Metanephros (tissue), 1 donor: ENCODE results near the gene NR2C1. TPM values are rescaled to one million over a fixed set of nuclear protein-coding genes. Genes with fewer than 3 reads are reported as not detected.

Experiments used
- total RNA-seq: library from RNA; depleted of rRNA; stranded (reverse); fragments of >200 nt; gene quantifications from one replicate; pipeline ENCODE4 v1.2.3, GENCODE V29; 2014

Gene NR2C1
- 45.0 TPM for total RNA-seq

DNA sequence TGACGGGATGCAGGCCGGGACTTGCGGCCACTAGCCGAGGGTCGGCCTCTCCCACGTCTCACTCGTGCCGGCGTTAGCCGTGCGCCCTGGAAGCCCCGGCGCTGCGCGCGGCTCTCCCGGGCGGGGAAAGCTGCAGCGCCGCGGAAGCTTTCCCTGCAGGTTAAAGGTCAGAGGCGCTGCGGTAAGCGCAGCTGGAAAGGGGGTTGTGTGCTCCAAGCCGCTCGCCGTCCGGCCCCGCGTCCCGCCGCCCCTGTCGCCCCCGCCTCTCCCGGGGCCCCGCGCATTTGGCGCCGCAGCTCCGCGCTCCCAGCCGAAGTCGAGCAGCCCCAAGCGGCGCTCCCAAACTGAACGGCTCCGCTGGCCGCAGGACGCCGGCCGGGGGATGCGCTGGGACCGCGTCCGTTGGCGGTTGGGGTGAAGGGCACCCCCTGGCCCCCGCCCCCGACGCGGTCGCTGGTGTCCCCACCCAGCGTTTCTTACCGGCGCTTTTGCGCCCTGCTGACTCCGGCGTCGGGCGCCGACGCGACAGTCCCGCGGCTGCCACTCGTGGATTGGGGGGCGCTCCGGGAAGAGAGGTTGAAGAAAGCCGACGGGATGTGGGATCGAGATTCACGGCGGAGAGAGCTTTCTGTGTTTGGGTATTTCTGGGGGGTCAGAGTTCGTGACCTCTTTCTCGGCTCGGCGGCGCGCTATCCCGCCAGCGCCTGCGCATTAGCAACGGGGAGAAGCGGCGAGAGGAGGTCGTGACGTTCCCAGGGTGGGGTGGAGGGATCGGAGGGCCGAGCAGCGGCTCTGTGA, at the start of gene NR2C1:
NR2C1 (minus strand) TSS at position 719 of the 798 bp plus-strand sequence. CDS start 6,234 bp downstream, outside the sequence.

DNA sequence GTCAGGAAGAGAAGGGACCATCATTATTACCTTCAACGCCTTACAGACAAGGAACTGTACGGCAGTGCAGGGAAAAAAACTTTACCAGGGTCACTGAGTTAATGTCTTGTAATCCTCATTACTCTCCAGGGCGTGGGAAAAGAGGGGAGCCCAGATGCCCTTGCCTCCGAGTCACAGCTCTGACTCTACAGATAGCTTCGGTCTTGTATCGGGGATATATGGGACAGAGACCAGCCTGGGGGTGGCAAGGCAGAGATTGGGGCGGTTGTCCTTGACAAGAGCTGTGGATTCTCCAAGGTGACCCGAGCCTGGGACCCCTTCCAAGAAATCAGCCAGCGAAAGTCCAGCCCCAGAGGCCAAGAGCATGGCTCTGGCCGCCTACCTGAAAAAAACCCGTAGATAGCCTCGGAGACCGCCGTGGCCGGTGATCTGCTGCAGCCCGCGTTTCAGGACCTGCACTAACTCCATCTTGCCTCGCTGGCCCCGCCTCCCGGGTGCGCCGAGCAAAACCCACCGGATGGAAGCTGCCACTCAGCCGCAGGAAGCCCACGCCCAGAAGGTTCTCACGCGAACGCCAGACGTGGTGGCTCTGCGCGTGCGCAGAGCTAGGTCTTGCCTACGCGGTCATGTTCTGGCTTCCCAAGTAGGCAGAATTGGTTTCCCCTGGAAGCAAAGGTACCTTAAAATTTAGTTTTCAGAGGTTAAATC, 70.1 kb downstream of the NR2C1 start, which contains the start of gene NDUFA12:
NDUFA12 (minus strand) TSS at position 485 of the 708 bp plus-strand sequence; CDS start at position 468, 17 bp downstream.

Other genes starting within 250 kb of the NR2C1 start
- 71.9 TPM for gene NDUFA12, start 69.9 kb downstream of the NR2C1 start, total RNA-seq
- 14.5 TPM for gene FGD6, start 143.8 kb upstream of the NR2C1 start, total RNA-seq
- gene VEZT, start 144.2 kb upstream of the NR2C1 start, total RNA-seq, result 77.1 TPM